K562 (cell line): ENCODE results near the gene C2orf69. TPM values are rescaled to one million over a fixed set of nuclear protein-coding genes. Genes with fewer than 3 reads are reported as not detected.

Experiments used
- ATAC-seq: fragments of 200-7000 bp; cut with Tn5 transposase; 3 replicates; pipeline ENCODE4 v1.9.1; 2020; ENCODE audit warnings: moderate library complexity
- BruUV-seq: library from RNA; stranded (reverse); fragments of 400-500 nt; replicated peaks from 2 replicates; lab custom pipeline; 2021; lab: Mats Ljungman, UMichigan
- CTCF ChIA-PET: fragments of 300-600 bp; formaldehyde crosslinking; extraction: SDS; loops from one replicate; lab custom pipeline; 2021; ENCODE audit warnings: low intra/inter-chr PET ratio; lab: Yijun Ruan, JAX
- POLR2A ChIA-PET: fragments of 300-600, 350-650 bp; sonication (Branson Sonifier 250); formaldehyde crosslinking; extraction: SDS; loops from one replicate; lab custom pipeline; 2021; ENCODE audit warnings: antibody characterized with exemption, inconsistent platforms; lab: Yijun Ruan, JAX
- DNase-seq, 4 experiments: peaks; one replicate each; pipeline versions ENCODE4 v3.0.0 to v3.0.0-alpha.2; 2011 to 2018; ENCODE audit warnings: low spot score in 3 of 4, mixed read lengths in 3 of 4; ENCODE audit errors: extremely low read depth in 1 of 4
- FAIRE-seq: peaks from 2 replicates; lab custom pipeline; 2011; peaks lifted over from hg19 to GRCh38; lab: Jason Lieb, UNC
- H2AFZ ChIP-seq: 2 replicates; pipeline ENCODE4 v1.6.0; 2011; ENCODE audit warnings: low read depth, low read length, control low read depth, inconsistent platforms
- H3K27ac ChIP-seq: fragments of 200-600 bp; 3 replicates; pipeline ENCODE4 v1.8.0; 2011; ENCODE audit warnings: low read depth, mild to moderate bottlenecking, control low read depth, inconsistent platforms, low read length, moderate library complexity, mixed read lengths; ENCODE audit errors: extremely low read depth
- H3K27me3 ChIP-seq, 2 experiments: fragments of 300-600 bp in 1 of 2; 2 replicates in 1 of 2; 3 replicates in 1 of 2; pipeline versions ENCODE4 v1.6.0 to v1.8.0; 2011; ENCODE audit warnings: inconsistent platforms in 2 of 2, low read length in 2 of 2, mild to moderate bottlenecking in 1 of 2, mixed read lengths in 1 of 2, moderate library complexity in 1 of 2; ENCODE audit not compliant: control insufficient read depth in 2 of 2, insufficient read depth in 2 of 2
- H3K36me3 ChIP-seq: fragments of 300-600 bp; 3 replicates; pipeline ENCODE4 v1.8.0; 2011; ENCODE audit warnings: mild to moderate bottlenecking, low read length, inconsistent platforms; ENCODE audit not compliant: control insufficient read depth, insufficient read depth
- H3K4me1 ChIP-seq, 2 experiments: fragments of 200-600 bp in 1 of 2; replicated peaks in 1 of 2; 2 replicates in 1 of 2; 3 replicates in 1 of 2; pipeline versions ENCODE4 v1.5.1 to v1.8.0; 2011; ENCODE audit warnings: inconsistent platforms in 2 of 2, low read length in 2 of 2, mild to moderate bottlenecking in 1 of 2, mixed read lengths in 1 of 2, moderate library complexity in 1 of 2; ENCODE audit not compliant: control insufficient read depth in 2 of 2, insufficient read depth in 2 of 2
- H3K4me2 ChIP-seq: 2 replicates; pipeline ENCODE4 v1.6.1; 2011; ENCODE audit warnings: low read length, control low read depth, inconsistent platforms, mixed read lengths; ENCODE audit not compliant: insufficient read depth
- H3K4me3 ChIP-seq: fragments of 200-600 bp; sonication (generic), shearing (Covaris generic); 2 replicates; pipeline ENCODE4 v1.5.1; 2016; ENCODE audit warnings: control low read depth, inconsistent platforms
- H3K79me2 ChIP-seq: fragments of 200-600 bp; 3 replicates; pipeline ENCODE4 v1.8.0; 2011; ENCODE audit warnings: low read length, inconsistent platforms; ENCODE audit not compliant: control insufficient read depth, insufficient read depth
- H3K9ac ChIP-seq, 2 experiments: 2 replicates each; pipeline versions ENCODE4 v1.6.0 to v1.6.1; 2011; ENCODE audit warnings: low read depth in 2 of 2, low read length in 2 of 2, control low read depth in 1 of 2, inconsistent platforms in 1 of 2, mild to moderate bottlenecking in 1 of 2, mixed read lengths in 1 of 2; ENCODE audit not compliant: insufficient read depth in 1 of 2
- H3K9me1 ChIP-seq: one replicate; pipeline ENCODE4 v1.6.0; 2011; ENCODE audit warnings: inconsistent platforms, mild to moderate bottlenecking, low read length, moderate library complexity; ENCODE audit not compliant: control insufficient read depth, insufficient read depth
- H3K9me3 ChIP-seq: replicated peaks from 2 replicates; pipeline ENCODE4 v1.5.1; 2011; ENCODE audit warnings: low read depth, low read length, inconsistent platforms; ENCODE audit not compliant: control insufficient read depth, insufficient read depth
- H4K20me1 ChIP-seq: replicated peaks from 2 replicates; pipeline ENCODE4 v1.6.1; 2011; ENCODE audit warnings: low read length, inconsistent platforms, mixed read lengths; ENCODE audit not compliant: control insufficient read depth, insufficient read depth
- ARHGAP35 ChIP-seq: fragments of 450-650 bp; IDR thresholded peaks from 2 replicates; pipeline ENCODE4 v1.6.1; 2018; ENCODE audit not compliant: partially characterized antibody
- BRD4 ChIP-seq: fragments of 200-600 bp; sonication (generic); IDR thresholded peaks from 2 replicates; pipeline ENCODE4 v1.6.1; 2017; ENCODE audit warnings: inconsistent platforms
- BRD9 ChIP-seq: fragments of 450-650 bp; IDR thresholded peaks from 2 replicates; pipeline ENCODE4 v1.6.1; 2018; ENCODE audit warnings: low read depth; ENCODE audit not compliant: partially characterized antibody
- CTCFL ChIP-seq: IDR thresholded peaks from 2 replicates; pipeline ENCODE4 v1.6.1; 2011; ENCODE audit warnings: borderline replicate concordance, low read depth, mild to moderate bottlenecking, moderate library complexity, low read length; ENCODE audit not compliant: insufficient read depth, poor library complexity, severe bottlenecking
- FOXA3 ChIP-seq, 2 experiments: fragments of 450-650 bp in 1 of 2; sonication (generic) in 1 of 2; formaldehyde crosslinking; IDR thresholded peaks in 1 of 2; conservative IDR thresholded peaks in 1 of 2; 2 replicates each; pipeline versions ENCODE4 v1.4.0 to v1.8.0; 2020 to 2022; ENCODE audit warnings: mild to moderate bottlenecking in 2 of 2, missing genetic modification reagents in 1 of 2
- HNRNPH1 ChIP-seq: fragments of 200-400 bp; formaldehyde crosslinking; optimal IDR thresholded peaks from 2 replicates; pipeline ENCODE3; 2017; ENCODE audit warnings: low read depth, mild to moderate bottlenecking, low read length, moderate library complexity
- JUNB ChIP-seq: fragments of 450-650 bp; formaldehyde crosslinking; conservative IDR thresholded peaks from 2 replicates; pipeline ENCODE4 v1.4.0; 2020; ENCODE audit warnings: mild to moderate bottlenecking
- KLF10 ChIP-seq: fragments of 250-450 bp; sonication (Bioruptor Pico); IDR thresholded peaks from 2 replicates; pipeline ENCODE4 v1.6.1; 2021; ENCODE audit warnings: matching md5 sums
- LCOR ChIP-seq: sonication (generic); formaldehyde crosslinking; IDR thresholded peaks from 2 replicates; pipeline ENCODE4 v1.8.0; 2022; ENCODE audit warnings: mild to moderate bottlenecking, missing genetic modification reagents
- MNT ChIP-seq, 2 experiments: fragments of 450-650 bp; conservative IDR thresholded peaks; 2 replicates each; pipeline ENCODE4 v1.6.1; 2017; ENCODE audit warnings: mild to moderate bottlenecking in 2 of 2, moderate library complexity in 2 of 2
- POLR2H ChIP-seq: IDR thresholded peaks from 2 replicates; pipeline ENCODE4 v1.6.1; 2016; ENCODE audit warnings: missing genetic modification characterization, low read depth, mild to moderate bottlenecking, control low read depth, missing compliant biosample characterization, moderate library complexity
- SETDB1 ChIP-seq: IDR thresholded peaks from one replicate; pipeline ENCODE4 v1.6.1; 2012; ENCODE audit warnings: low read length, control low read depth, inconsistent platforms
- THRAP3 ChIP-seq: fragments of 450-650 bp; IDR thresholded peaks from 2 replicates; pipeline ENCODE4 v1.6.1; 2016; ENCODE audit warnings: mild to moderate bottlenecking, inconsistent platforms, borderline replicate concordance
- ZKSCAN3 ChIP-seq: fragments of 250-450 bp; sonication (Bioruptor Pico); IDR thresholded peaks from 2 replicates; pipeline ENCODE4 v1.4.0; 2020
- ZNF232 ChIP-seq: sonication (generic); formaldehyde crosslinking; IDR thresholded peaks from 2 replicates; pipeline ENCODE4 v1.8.0; 2022; ENCODE audit warnings: mild to moderate bottlenecking, missing genetic modification reagents
- ZNF764 ChIP-seq: fragments of 250-450 bp; sonication (Bioruptor Pico); IDR thresholded peaks from 2 replicates; pipeline ENCODE4 v1.4.0; 2020; ENCODE audit warnings: low read depth, mild to moderate bottlenecking, moderate library complexity
- in situ Hi-C: fragments of 300-500 bp; cut with MboI; formaldehyde crosslinking; loops from 4 replicates; pipeline ENCODE4 v1.15.0; 2018; ENCODE audit warnings: inconsistent platforms, mixed read lengths
- intact Hi-C: fragments of 100-400 bp; cut with micrococcal nuclease; formaldehyde crosslinking; loops from 2 replicates; pipeline ENCODE4 v1.14.2; 2022
- polyA plus RNA-seq, 8 experiments: library from polyadenylated mRNA; depleted of rRNA in 4 of 8; stranded (reverse) in 5 of 8; unstranded in 3 of 8; fragments of >200 nt; fragmentation: Nextera tagmentation in 2 of 8; fragmentation: Illumina TruSeq in 1 of 8; extraction: Ambion mirVana in 2 of 8; extraction: Trizol in 1 of 8; gene quantifications; 2 replicates each; pipeline versions ENCODE4 v1.2.1 to v1.2.3, GENCODE V29; 2011 to 2014; ENCODE audit warnings: inconsistent platforms in 1 of 8, missing spikeins in 1 of 8
- total RNA-seq, 7 experiments: library from RNA; depleted of rRNA in 6 of 7; stranded (reverse); fragments of >200 nt in 6 of 7; fragmentation: Illumina TruSeq in 2 of 7; extraction: Trizol in 2 of 7; gene quantifications; 2 replicates each; pipeline versions ENCODE4 v1.2.1 to v1.2.3, GENCODE V29; 2011 to 2021; ENCODE audit warnings: low replicate concordance in 1 of 7

The C2orf69 gene
- total and polyA plus RNA-seq, 9 of the 15 experiments (the other 6 are each of a cell fraction or from before 2014, with no cell fraction given), result 3.4 to 9.8 (median 5.7) TPM

GRCh38 chr2:199946836-199947235 is 35.7 kb downstream of the C2orf69 start:
- no peak overlapping the region for H2AFZ ChIP-seq
- H3K4me2 ChIP-seq, result no peak overlapping the region

More at GRCh38 chr2:199946836-199947235, 35.7 kb downstream of the C2orf69 start:
- intact Hi-C loops, result loop anchor here (10.0 kb wide), 1 partner anchor 1632 kb away; no protein-coding TSS in a partner anchor
- Histone ChIP-seq H3K4me1 (no peaks in the 10 kb centered on the region), H3K27me3 (no peaks in the 10 kb centered on the region), H3K9me3 (no peaks in the 10 kb centered on the region), H3K4me3 (no peak overlapping the region), H4K20me1 (no peaks in the 10 kb centered on the region), H3K9ac (no peak overlapping the region), H3K27ac (no peak overlapping the region), H3K9me1 (no peaks in the 10 kb centered on the region), H3K79me2 (peaks cover 17% of the 10 kb centered on the region; the same call in 1 of the 3 replicates), H3K36me3 (peaks cover 70% of the 10 kb centered on the region)
- POLR2A ChIA-PET, result no interaction called here
- DNase-seq (no peak), ATAC-seq (no peak), FAIRE-seq (no peak)
- CTCF ChIA-PET, result no interaction called here
- TF ChIP-seq CTCFL (no peak), POLR2H (tag) (no peak), ZNF232 (CRISPR knock-in tag) (no peak), JUNB (CRISPR knock-in tag) (no peak), HNRNPH1 (no peak), KLF10 (CRISPR knock-in tag) (no peak), MNT (conservative IDR thresholded peaks at IDR 0.05) (no peak), BRD9 (no peak), ZKSCAN3 (CRISPR knock-in tag) (no peak), SETDB1 (no peak), BRD4 (no peak), ZNF764 (no peak), FOXA3 (CRISPR knock-in tag; conservative IDR thresholded peaks at IDR 0.05 in 1 of 2, IDR thresholded peaks at IDR 0.05 in 1 of 2) (no peak), THRAP3 (no peak), ARHGAP35 (no peak), LCOR (CRISPR knock-in tag) (no peak)
- no TSS peak for BruUV-seq
- in situ Hi-C loops, result no loop called here
